Measurements from ENCODE around the gene ZP1.

Gene ZP1

GRCh38 chr11:60845338-60845737 is 22.0 kb upstream of the ZP1 start:
- Histone ChIP-seq H3K9ac (ENCODE audit: low read length) (no peak overlapping the region), H3K4me3 (ENCODE audit: low read depth, low read length) (no peak overlapping the region), H3K9me3 (ENCODE audit: control insufficient read depth, insufficient read depth, low read depth, low read length) (no peaks in the 10 kb centered on the region), H3K27ac (ENCODE audit: low read depth, low read length) (no peak overlapping the region), H3K36me3 (ENCODE audit: control insufficient read depth, insufficient read depth, low read length) (peaks cover 46% of the 10 kb centered on the region), H3K4me1 (ENCODE audit: control insufficient read depth, insufficient read depth, low read length) (peaks cover 24% of the 10 kb centered on the region), H3K27me3 (ENCODE audit: control insufficient read depth, insufficient read depth, low read length) (no peaks in the 10 kb centered on the region)

GRCh38 chr11:60847281-60847680 is 20.1 kb upstream of the ZP1 start:
- no peaks in the 10 kb centered on the region for H3K9me3 ChIP-seq (ENCODE audit: control insufficient read depth, insufficient read depth, low read depth, low read length)
- H3K27me3 ChIP-seq (ENCODE audit: control insufficient read depth, insufficient read depth, low read length): peaks cover 3% of the 10 kb centered on the region
- H3K36me3 ChIP-seq (ENCODE audit: control insufficient read depth, insufficient read depth, low read length): peaks cover 60% of the 10 kb centered on the region
- no peak overlapping the region for H3K4me3 ChIP-seq (ENCODE audit: low read depth, low read length)
- H3K4me1 ChIP-seq (ENCODE audit: control insufficient read depth, insufficient read depth, low read length): peaks cover 28% of the 10 kb centered on the region
- no peak overlapping the region for H3K27ac ChIP-seq (ENCODE audit: low read depth, low read length)
- no peak overlapping the region for H3K9ac ChIP-seq (ENCODE audit: low read length)

- H3K27me3 ChIP-seq (ENCODE audit: control insufficient read depth, insufficient read depth, low read length): peaks cover 9% of the 10 kb centered on the region
- H3K9ac ChIP-seq (ENCODE audit: low read length): no peak overlapping the region
- no peak overlapping the region for H3K4me3 ChIP-seq (ENCODE audit: low read depth, low read length)
- H3K9me3 ChIP-seq (ENCODE audit: control insufficient read depth, insufficient read depth, low read depth, low read length): no peaks in the 10 kb centered on the region
- peaks cover 29% of the 10 kb centered on the region for H3K4me1 ChIP-seq (ENCODE audit: control insufficient read depth, insufficient read depth, low read length)
- H3K36me3 ChIP-seq (ENCODE audit: control insufficient read depth, insufficient read depth, low read length): peaks cover 60% of the 10 kb centered on the region
- no peak overlapping the region for H3K27ac ChIP-seq (ENCODE audit: low read depth, low read length)
Observed at GRCh38 chr11:60847896-60848295, 19.4 kb upstream of the ZP1 start.

DNA sequence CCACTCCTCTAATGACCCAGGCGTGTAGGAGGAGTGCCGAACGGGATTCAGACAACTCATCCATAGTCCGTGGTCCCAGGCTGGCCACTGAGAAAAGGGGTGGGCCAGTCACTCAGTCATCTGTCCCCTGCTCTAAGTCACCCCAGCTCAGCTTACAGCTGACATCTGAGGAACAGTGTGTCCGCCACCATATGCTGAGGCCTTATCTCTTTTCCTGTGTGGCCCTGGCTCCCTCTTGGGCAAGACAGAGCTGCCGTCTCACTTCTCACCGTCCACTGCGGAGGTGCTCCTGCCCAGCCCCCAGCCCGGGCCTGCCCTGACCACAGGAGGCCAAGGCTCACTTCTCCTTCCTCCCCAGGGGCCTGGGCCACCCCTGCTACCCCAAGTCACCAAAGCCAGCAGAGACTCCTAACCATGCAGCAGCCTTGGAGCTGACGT is 18.6 kb upstream of the ZP1 start:
- H3K36me3 ChIP-seq (ENCODE audit: control insufficient read depth, insufficient read depth, low read length): peaks cover 60% of the 10 kb centered on the region
- no peak overlapping the region for H3K9ac ChIP-seq (ENCODE audit: low read length)
- no peaks in the 10 kb centered on the region for H3K9me3 ChIP-seq (ENCODE audit: control insufficient read depth, insufficient read depth, low read depth, low read length)
- H3K27ac ChIP-seq (ENCODE audit: low read depth, low read length): no peak overlapping the region
- peaks cover 24% of the 10 kb centered on the region for H3K4me1 ChIP-seq (ENCODE audit: control insufficient read depth, insufficient read depth, low read length)
- no peak overlapping the region for H3K4me3 ChIP-seq (ENCODE audit: low read depth, low read length)
- peaks cover 18% of the 10 kb centered on the region for H3K27me3 ChIP-seq (ENCODE audit: control insufficient read depth, insufficient read depth, low read length)

GRCh38 chr11:60849641-60850520 is 17.5 kb upstream of the ZP1 start:
- Histone ChIP-seq H3K27ac (ENCODE audit: low read depth, low read length) (no peak overlapping the region), H3K9me3 (ENCODE audit: control insufficient read depth, insufficient read depth, low read depth, low read length) (no peaks in the 10 kb centered on the region), H3K4me1 (ENCODE audit: control insufficient read depth, insufficient read depth, low read length) (peaks cover 12% of the 10 kb centered on the region), H3K27me3 (ENCODE audit: control insufficient read depth, insufficient read depth, low read length) (peaks cover 29% of the 10 kb centered on the region), H3K9ac (ENCODE audit: low read length) (no peak overlapping the region), H3K36me3 (ENCODE audit: control insufficient read depth, insufficient read depth, low read length) (peaks cover 54% of the 10 kb centered on the region), H3K4me3 (ENCODE audit: low read depth, low read length) (no peak overlapping the region)

DNA sequence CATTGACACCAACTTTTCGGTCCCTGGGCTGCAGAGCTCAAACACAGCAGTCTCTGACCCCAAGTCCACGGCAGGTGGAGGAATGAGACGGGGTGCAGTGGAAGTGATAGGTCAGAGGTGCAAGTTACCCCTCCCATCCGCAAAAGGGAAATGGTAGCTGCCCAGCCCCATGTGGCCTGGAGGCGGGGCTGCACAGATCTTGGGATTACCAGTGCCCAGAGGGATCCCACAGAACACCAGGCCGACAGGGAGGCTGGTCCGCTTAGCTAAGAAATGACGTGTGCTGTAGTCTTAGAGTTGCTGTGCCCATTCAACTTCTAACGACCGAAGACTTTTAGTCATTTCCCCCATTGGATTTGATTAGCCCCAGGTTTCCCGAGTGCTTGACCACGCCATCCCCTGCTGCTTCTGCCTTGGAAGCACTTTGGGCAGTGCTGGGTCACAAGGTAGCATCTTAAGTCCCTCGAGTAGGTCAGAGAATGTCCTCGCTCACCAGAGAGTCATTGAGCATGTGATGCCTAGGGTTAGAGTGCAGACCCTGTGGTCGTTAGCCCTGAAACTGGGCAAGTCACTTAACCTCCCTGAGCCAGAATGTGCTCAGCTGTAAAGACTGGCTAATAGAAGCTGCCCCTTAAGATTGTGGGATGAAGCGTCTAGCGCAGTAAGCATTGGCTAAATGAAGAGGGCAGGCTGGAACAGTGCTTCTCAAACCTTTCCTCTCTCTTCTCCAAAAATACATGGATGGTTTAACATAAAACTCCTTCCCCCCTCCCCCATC is 15.8 kb upstream of the ZP1 start:
- Histone ChIP-seq H3K9ac (ENCODE audit: low read length) (no peak overlapping the region), H3K36me3 (ENCODE audit: control insufficient read depth, insufficient read depth, low read length) (peaks cover 46% of the 10 kb centered on the region), H3K27ac (ENCODE audit: low read depth, low read length) (no peak overlapping the region), H3K4me3 (ENCODE audit: low read depth, low read length) (peak overlapping the region; percentile 40; the same call in 1 of the 2 replicates), H3K27me3 (ENCODE audit: control insufficient read depth, insufficient read depth, low read length) (peaks cover 36% of the 10 kb centered on the region), H3K4me1 (ENCODE audit: control insufficient read depth, insufficient read depth, low read length) (peaks cover 12% of the 10 kb centered on the region), H3K9me3 (ENCODE audit: control insufficient read depth, insufficient read depth, low read depth, low read length) (no peaks in the 10 kb centered on the region)

DNA sequence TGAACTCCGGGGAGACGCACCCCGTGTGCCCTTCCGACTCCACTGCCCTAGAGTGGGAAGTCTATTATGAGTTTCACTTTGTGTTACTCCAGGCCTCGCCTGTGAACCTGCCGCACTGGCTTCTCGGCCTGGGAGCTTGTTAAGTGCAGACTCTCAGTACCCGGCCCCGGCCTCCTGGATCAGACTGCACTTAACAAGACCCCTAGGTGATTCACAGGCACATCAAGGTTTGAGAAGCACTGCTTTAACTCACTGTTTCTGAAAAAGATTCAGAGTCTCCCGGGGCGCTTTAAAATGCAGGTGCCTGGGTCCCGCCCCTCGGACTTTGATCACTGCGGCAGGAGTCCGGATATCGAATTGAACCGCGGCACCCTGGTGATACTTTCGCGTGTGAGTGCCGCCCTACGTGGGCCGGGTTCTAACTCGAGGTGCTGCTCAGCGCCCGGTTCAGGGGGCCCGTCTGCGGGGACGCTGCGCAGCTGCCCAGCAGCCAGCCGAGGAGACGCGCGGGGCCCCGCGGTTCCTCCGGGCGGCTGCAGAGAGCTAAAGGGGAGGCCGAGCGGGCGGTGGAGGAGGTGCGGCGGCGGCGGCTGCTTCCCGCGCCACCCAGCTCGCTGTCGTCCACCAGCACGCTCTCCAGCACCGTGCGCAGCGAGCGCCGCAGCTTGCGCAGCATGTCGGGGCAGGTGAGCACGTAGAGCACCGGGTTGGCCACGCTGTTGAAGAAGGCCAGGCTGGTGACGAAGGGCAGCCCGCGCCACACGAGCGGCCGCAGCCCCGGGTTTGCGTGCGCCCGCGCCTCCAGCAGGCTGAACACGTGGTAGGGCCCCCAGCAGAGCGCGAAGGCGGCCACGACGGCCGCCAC is 15.0 kb upstream of the ZP1 start:
- H3K9ac ChIP-seq (ENCODE audit: low read length): no peak overlapping the region
- peaks cover 36% of the 10 kb centered on the region for H3K27me3 ChIP-seq (ENCODE audit: control insufficient read depth, insufficient read depth, low read length)
- peak overlapping the region; percentile 40 for H3K4me3 ChIP-seq (ENCODE audit: low read depth, low read length)
- no peaks in the 10 kb centered on the region for H3K9me3 ChIP-seq (ENCODE audit: control insufficient read depth, insufficient read depth, low read depth, low read length)
- peaks cover 44% of the 10 kb centered on the region for H3K36me3 ChIP-seq (ENCODE audit: control insufficient read depth, insufficient read depth, low read length)
- H3K27ac ChIP-seq (ENCODE audit: low read depth, low read length): no peak overlapping the region
- peaks cover 12% of the 10 kb centered on the region for H3K4me1 ChIP-seq (ENCODE audit: control insufficient read depth, insufficient read depth, low read length)

- Histone ChIP-seq H3K9ac (ENCODE audit: low read length) (no peak overlapping the region), H3K9me3 (ENCODE audit: control insufficient read depth, insufficient read depth, low read depth, low read length) (no peaks in the 10 kb centered on the region), H3K4me3 (ENCODE audit: low read depth, low read length) (peak overlapping the region; percentile 40; the same call in 1 of the 2 replicates), H3K4me1 (ENCODE audit: control insufficient read depth, insufficient read depth, low read length) (peaks cover 12% of the 10 kb centered on the region), H3K27ac (ENCODE audit: low read depth, low read length) (no peak overlapping the region), H3K36me3 (ENCODE audit: control insufficient read depth, insufficient read depth, low read length) (peaks cover 34% of the 10 kb centered on the region), H3K27me3 (ENCODE audit: control insufficient read depth, insufficient read depth, low read length) (peaks cover 36% of the 10 kb centered on the region)
Observed at GRCh38 chr11:60852982-60853950, 14.1 kb upstream of the ZP1 start.

- Histone ChIP-seq H3K4me3 (ENCODE audit: low read depth, low read length) (no peak overlapping the region), H3K27ac (ENCODE audit: low read depth, low read length) (no peak overlapping the region), H3K9ac (ENCODE audit: low read length) (no peak overlapping the region), H3K36me3 (ENCODE audit: control insufficient read depth, insufficient read depth, low read length) (peaks cover 24% of the 10 kb centered on the region), H3K9me3 (ENCODE audit: control insufficient read depth, insufficient read depth, low read depth, low read length) (no peaks in the 10 kb centered on the region), H3K4me1 (ENCODE audit: control insufficient read depth, insufficient read depth, low read length) (peaks cover 12% of the 10 kb centered on the region), H3K27me3 (ENCODE audit: control insufficient read depth, insufficient read depth, low read length) (peaks cover 36% of the 10 kb centered on the region)
Observed at GRCh38 chr11:60854140-60854846, 13.0 kb upstream of the ZP1 start.

Measured in HUES6 (cell line).